Spleen (tissue), 11 donors: ENCODE data around the gene RNF17. TPM values are rescaled to one million over a fixed set of nuclear protein-coding genes. Genes with fewer than 3 reads are reported as not detected.

ENCODE experiments used
- DNase-seq: peaks from one replicate; pipeline ENCODE4 v3.0.0-alpha.2; 2020
- H3K27ac ChIP-seq, 8 donors: fragments of 200-600 bp; sonication (generic) in 7 of 8; 1 replicate in 4 of 8; 2 replicates in 4 of 8; pipeline versions ENCODE4 v1.5.0 to v1.8.0; 2016 to 2021; ENCODE audit warnings: inconsistent platforms in 4 of 8, mild to moderate bottlenecking in 4 of 8, moderate library complexity in 1 of 8
- H3K27me3 ChIP-seq, 7 donors: fragments of 200-600 bp; sonication (generic) in 6 of 7; replicated peaks in 1 of 7; 1 replicate in 4 of 7; 2 replicates in 3 of 7; pipeline versions ENCODE4 v1.5.0 to v1.8.0; 2016 to 2021; ENCODE audit warnings: inconsistent platforms in 3 of 7, mild to moderate bottlenecking in 1 of 7
- H3K36me3 ChIP-seq, 6 donors: fragments of 200-600 bp; sonication (generic) in 5 of 6; 1 replicate in 4 of 6; 2 replicates in 2 of 6; pipeline versions ENCODE4 v1.5.0 to v1.8.0; 2016 to 2021; ENCODE audit warnings: inconsistent platforms in 2 of 6
- H3K4me1 ChIP-seq, 6 donors: fragments of 200-600 bp; sonication (generic) in 5 of 6; 1 replicate in 3 of 6; 2 replicates in 3 of 6; pipeline versions ENCODE4 v1.5.0 to v1.8.0; 2016 to 2021; ENCODE audit warnings: inconsistent platforms in 3 of 6
- H3K4me3 ChIP-seq, 8 donors: fragments of 200-600 bp; sonication (generic) in 7 of 8; 1 replicate in 4 of 8; 2 replicates in 4 of 8; pipeline versions ENCODE4 v1.5.0 to v1.8.0; 2016 to 2021; ENCODE audit warnings: inconsistent platforms in 4 of 8, mild to moderate bottlenecking in 4 of 8, moderate library complexity in 2 of 8
- H3K9me3 ChIP-seq, 8 donors: fragments of 200-600 bp; sonication (generic) in 7 of 8; 1 replicate in 4 of 8; 2 replicates in 4 of 8; pipeline versions ENCODE4 v1.5.0 to v1.8.0; 2016 to 2021; ENCODE audit warnings: inconsistent platforms in 4 of 8
- POLR2A ChIP-seq, 3 donors: fragments of 450-650 bp; IDR thresholded peaks; one replicate each; pipeline ENCODE4 v1.5.1; 2017; ENCODE audit warnings: antibody characterized with exemption in 3 of 3, mild to moderate bottlenecking in 1 of 3
- POLR2AphosphoS5 ChIP-seq, 3 donors: sonication (generic); formaldehyde crosslinking; IDR thresholded peaks; one replicate each; pipeline ENCODE4 v1.5.1; 2017; ENCODE audit warnings: antibody characterized with exemption in 3 of 3
- WGBS, 5 donors: extraction: QIAGEN DNeasy Blood & Tissue Kit in 3 of 5; methylation state at CpG; one replicate each; pipeline versions ENCODE4 v1.1.5 to v1.1.7; 2013 to 2018; 5-methylcytosine and 5-hydroxymethylcytosine counted together
- intact Hi-C: fragments of 100-400 bp; cut with DNase I; formaldehyde crosslinking; loops from one replicate; pipeline ENCODE4 v1.15.0; 2023; ENCODE audit warnings: low total_unique reads
- polyA plus RNA-seq, 3 donors: library from polyadenylated mRNA; stranded (reverse); fragments of 200-250 nt; gene quantifications; one replicate each; pipeline ENCODE4 v1.2.1, GENCODE V29; 2013
- total RNA-seq, 7 donors: library from RNA; depleted of rRNA in 3 of 7; stranded (reverse); fragments of >200 nt in 3 of 7; fragmentation: NEBNext Ultra II Directional in 4 of 7; extraction: Animal tissue kit (Norgen Biotek cat#: 25700) in 4 of 7; gene quantifications; one replicate each; pipeline versions ENCODE4 v1.1.0 to v1.2.1, GENCODE V29; 2016 to 2021
- TF ChIP-seq, protein P1 (sequence below), 11 experiments: fragments of 200-600 bp in 7 of 11; fragments of 450-650 bp in 4 of 11; sonication (generic) in 4 of 11; IDR thresholded peaks in 8 of 11; conservative IDR thresholded peaks in 3 of 11; 1 replicate in 7 of 11; 2 replicates in 4 of 11; pipeline versions ENCODE4 v1.4.0 to v1.8.0; 2016 to 2021; ENCODE audit warnings: antibody characterized with exemption in 11 of 11, inconsistent platforms in 4 of 11, mild to moderate bottlenecking in 1 of 11
- donor health status: healthy with polysubstance abuse.
- donor health status: DM: no; HTN: no; CAD: no; lungs with moderate emphysema.
- donor health status: DM: no; HTN: no; CAD: no.
- donor health status: Bipolar disorder and iron deficiency.
- donor health status: healthy.
- donor health status: DM: no; HTN: no; CAD: no.
- donor health status: DM: yes; HTN: yes; CAD: no.

The RNF17 gene
- total and polyA plus RNA-seq, 10 donors = 0.02 to 0.38 (median 0.24) TPM; not detected in 6

DNA sequence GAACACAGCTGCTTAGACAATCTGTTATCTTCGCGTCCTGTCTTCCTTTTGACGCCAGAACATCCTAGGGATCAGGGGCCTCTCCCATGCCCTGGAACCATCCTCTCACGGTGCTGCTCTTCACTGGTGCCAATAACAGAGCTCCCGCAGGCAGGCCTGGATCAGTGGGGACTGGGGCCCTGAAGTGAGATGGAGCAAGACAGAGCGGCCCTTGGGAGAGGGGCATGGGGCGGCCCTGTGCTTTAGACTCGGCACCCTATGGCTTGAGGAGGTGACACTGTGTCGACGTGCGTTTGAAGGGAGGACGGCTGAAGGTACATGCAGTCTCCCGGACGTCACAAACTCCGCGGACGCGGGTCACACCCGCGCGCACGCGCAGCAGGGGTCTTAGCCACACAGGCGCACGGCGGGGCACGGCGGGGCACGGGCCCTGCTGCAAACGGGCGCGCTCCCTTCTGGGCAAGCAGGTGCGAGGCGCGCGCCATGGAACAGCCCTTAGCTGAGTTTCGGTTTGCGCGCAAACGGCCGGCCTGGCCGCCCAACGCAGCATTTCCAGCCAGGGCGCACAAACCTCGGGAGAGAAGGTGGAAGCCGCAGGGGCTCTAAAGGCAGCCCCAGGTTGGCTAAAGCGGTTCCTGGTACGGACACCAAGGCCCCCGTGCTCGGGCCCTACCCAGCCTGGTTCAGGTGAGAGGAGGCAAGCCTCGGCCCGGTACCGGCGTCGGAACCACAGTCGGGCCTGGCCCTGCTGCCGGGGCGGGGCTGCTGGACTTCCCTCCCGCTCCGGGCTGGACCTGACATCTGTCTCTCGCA lies 16.5 kb upstream of the RNF17 start:
- peaks cover 3 to 32% (median 26%) of the 10 kb centered on the region in 6 donors for H3K4me1 ChIP-seq
- TF ChIP-seq, protein P1, sequence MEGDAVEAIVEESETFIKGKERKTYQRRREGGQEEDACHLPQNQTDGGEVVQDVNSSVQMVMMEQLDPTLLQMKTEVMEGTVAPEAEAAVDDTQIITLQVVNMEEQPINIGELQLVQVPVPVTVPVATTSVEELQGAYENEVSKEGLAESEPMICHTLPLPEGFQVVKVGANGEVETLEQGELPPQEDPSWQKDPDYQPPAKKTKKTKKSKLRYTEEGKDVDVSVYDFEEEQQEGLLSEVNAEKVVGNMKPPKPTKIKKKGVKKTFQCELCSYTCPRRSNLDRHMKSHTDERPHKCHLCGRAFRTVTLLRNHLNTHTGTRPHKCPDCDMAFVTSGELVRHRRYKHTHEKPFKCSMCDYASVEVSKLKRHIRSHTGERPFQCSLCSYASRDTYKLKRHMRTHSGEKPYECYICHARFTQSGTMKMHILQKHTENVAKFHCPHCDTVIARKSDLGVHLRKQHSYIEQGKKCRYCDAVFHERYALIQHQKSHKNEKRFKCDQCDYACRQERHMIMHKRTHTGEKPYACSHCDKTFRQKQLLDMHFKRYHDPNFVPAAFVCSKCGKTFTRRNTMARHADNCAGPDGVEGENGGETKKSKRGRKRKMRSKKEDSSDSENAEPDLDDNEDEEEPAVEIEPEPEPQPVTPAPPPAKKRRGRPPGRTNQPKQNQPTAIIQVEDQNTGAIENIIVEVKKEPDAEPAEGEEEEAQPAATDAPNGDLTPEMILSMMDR (IDR thresholded peaks at IDR 0.05 in 8 of 11, conservative IDR thresholded peaks at IDR 0.05 in 3 of 11) = no peak
- TF ChIP-seq POLR2A (IDR thresholded peaks at IDR 0.05) (no peak), POLR2AphosphoS5 (IDR thresholded peaks at IDR 0.05) (no peak)
- DNase-seq = no peak
- peak overlapping the region in 7 of 8 donors; percentile 31 to 69 (median 38) for H3K4me3 ChIP-seq
- H3K27ac ChIP-seq = no peak overlapping the region
- 0 to 2% (median 1%) methylated on average over 28 to 61 of the region's 61 CpGs for WGBS, 5 donors
- no peaks in the 10 kb centered on the region for H3K36me3 ChIP-seq
- H3K27me3 ChIP-seq = peaks cover 0 to 85% (median 32%) of the 10 kb centered on the region in 7 donors
- no peaks in the 10 kb centered on the region for H3K9me3 ChIP-seq
- intact Hi-C loops = no loop called here

DNA sequence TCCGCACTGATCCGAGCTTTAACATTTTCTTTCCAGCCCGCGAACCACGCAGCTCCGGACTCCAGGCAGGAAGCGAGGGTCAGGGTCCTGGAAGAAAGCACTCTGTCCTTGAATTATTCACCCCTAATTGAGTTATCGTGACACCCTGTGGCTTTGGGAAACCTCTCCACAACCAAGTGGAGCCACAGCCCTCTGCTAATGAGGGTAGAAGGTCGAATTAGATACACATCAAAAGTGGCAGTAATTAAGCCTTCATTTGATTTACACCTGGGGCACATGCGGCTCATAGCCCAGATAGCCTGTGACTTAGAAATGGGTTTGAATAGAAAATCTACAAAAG lies 15.9 kb upstream of the RNF17 start:
- H3K27me3 ChIP-seq = peaks cover 0 to 89% (median 32%) of the 10 kb centered on the region in 7 donors
- DNase-seq = no peak
- 3 to 8% (median 5%) methylated on average over 9 to 10 of the region's 10 CpGs for WGBS, 5 donors
- TF ChIP-seq, protein P1 (IDR thresholded peaks at IDR 0.05 in 8 of 11, conservative IDR thresholded peaks at IDR 0.05 in 3 of 11) = no peak
- TF ChIP-seq POLR2AphosphoS5 (IDR thresholded peaks at IDR 0.05) (no peak), POLR2A (IDR thresholded peaks at IDR 0.05) (no peak)
- H3K36me3 ChIP-seq = no peaks in the 10 kb centered on the region
- H3K27ac ChIP-seq = no peak overlapping the region
- intact Hi-C loops = no loop called here
- H3K9me3 ChIP-seq = no peaks in the 10 kb centered on the region
- peaks cover 3 to 32% (median 26%) of the 10 kb centered on the region in 6 donors for H3K4me1 ChIP-seq
- H3K4me3 ChIP-seq = peak overlapping the region in 7 of 8 donors; percentile 31 to 69 (median 38)

DNA sequence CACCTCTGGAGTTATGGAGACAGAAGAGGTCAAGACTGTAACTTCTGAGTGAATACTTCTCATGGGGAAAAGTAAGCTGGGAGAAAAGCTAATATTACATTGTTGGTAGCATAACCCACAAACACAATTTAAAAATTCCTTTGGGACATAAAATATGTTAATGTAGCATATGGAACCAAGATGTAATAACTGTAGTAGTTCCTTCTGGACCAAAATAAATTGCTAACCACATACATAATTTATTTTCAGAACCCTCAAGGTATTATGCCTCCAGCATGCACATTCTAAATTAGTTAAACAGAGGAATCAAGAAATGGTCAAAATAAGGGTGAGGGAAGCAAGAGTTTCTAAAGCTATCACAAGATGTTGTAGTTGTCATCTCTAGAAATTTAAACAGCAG lies 4.8 kb upstream of the RNF17 start:
- DNase-seq = no peak
- Histone ChIP-seq H3K4me3 (no peak overlapping the region), H3K27ac (no peak overlapping the region), H3K27me3 (peaks cover 0 to 21% (median 0%) of the 10 kb centered on the region in 7 donors), H3K9me3 (peaks cover 0 to 4% (median 0%) of the 10 kb centered on the region in 8 donors), H3K36me3 (no peaks in the 10 kb centered on the region), H3K4me1 (no peaks in the 10 kb centered on the region)
- intact Hi-C loops = no loop called here
- TF ChIP-seq, protein P1 (IDR thresholded peaks at IDR 0.05 in 8 of 11, conservative IDR thresholded peaks at IDR 0.05 in 3 of 11) = no peak
- no peak for TF ChIP-seq POLR2A (IDR thresholded peaks at IDR 0.05)
- TF ChIP-seq POLR2AphosphoS5 (IDR thresholded peaks at IDR 0.05) = no peak

DNA sequence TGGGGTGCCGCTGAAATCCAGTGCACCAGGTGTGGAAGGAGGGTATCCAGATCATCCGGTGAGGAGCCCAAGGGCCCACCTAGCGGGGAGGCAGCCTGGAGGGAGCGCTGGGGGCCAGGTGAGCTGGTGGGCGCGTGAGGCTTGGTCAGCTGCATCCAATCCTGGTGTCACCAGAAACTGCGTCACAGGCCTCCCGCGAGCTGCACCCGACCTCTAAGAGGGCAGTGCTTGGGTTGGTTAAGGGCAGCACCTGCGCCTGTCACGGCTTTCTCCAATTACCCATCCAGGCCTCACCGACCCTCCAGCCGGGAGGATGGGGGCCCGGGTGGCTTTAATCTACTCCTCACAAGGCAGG lies 284 bp downstream of the RNF17 start:
- Histone ChIP-seq H3K27me3 (peaks cover 0 to 4% (median 0%) of the 10 kb centered on the region in 7 donors), H3K27ac (no peak overlapping the region), H3K36me3 (no peaks in the 10 kb centered on the region), H3K4me1 (no peaks in the 10 kb centered on the region), H3K9me3 (peaks cover 0 to 5% (median 0%) of the 10 kb centered on the region in 8 donors), H3K4me3 (no peak overlapping the region)
- TF ChIP-seq, protein P1 (IDR thresholded peaks at IDR 0.05 in 8 of 11, conservative IDR thresholded peaks at IDR 0.05 in 3 of 11) = no peak
- no peak for TF ChIP-seq POLR2AphosphoS5 (IDR thresholded peaks at IDR 0.05)
- no peak for TF ChIP-seq POLR2A (IDR thresholded peaks at IDR 0.05)
- WGBS, 5 donors = 95 to 97% (median 97%) methylated on average over 15 of the region's 15 CpGs
- DNase-seq = no peak
- intact Hi-C loops = no loop called here
